Esophagus squamous epithelium (tissue), 5 donors: ENCODE data around the gene GAB2. TPM values are rescaled to one million over a fixed set of nuclear protein-coding genes. Genes with fewer than 3 reads are reported as not detected.
"Not testable (repeated sequence)": the region's sequence is repeated elsewhere in the genome, so short reads cannot be mapped to it uniquely, and the experiment has no call there.

ENCODE experiments used
- DNase-seq: peaks from one replicate; lab custom pipeline; 2025; lab: John Stamatoyannopoulos, UW
- H3K27ac ChIP-seq, 4 donors: fragments of 200-600 bp; sonication (generic); one replicate each; pipeline ENCODE4 v1.5.1; 2016 to 2019; ENCODE audit warnings: mild to moderate bottlenecking in 1 of 4
- H3K27me3 ChIP-seq, 4 donors: fragments of 200-600 bp; sonication (generic); 1 replicate in 3 of 4; 2 replicates in 1 of 4; pipeline versions ENCODE4 v1.5.1 to v1.6.0; 2017 to 2021; ENCODE audit warnings: antibody characterized with exemption in 1 of 4
- H3K36me3 ChIP-seq, 3 donors: fragments of 200-600 bp; sonication (generic); one replicate each; pipeline ENCODE4 v1.5.1; 2016 to 2019
- H3K4me1 ChIP-seq, 3 donors: fragments of 200-600 bp; sonication (generic); one replicate each; pipeline ENCODE4 v1.5.1; 2017 to 2019
- H3K4me3 ChIP-seq, 4 donors: fragments of 200-600 bp; sonication (generic); 1 replicate in 3 of 4; 2 replicates in 1 of 4; pipeline ENCODE4 v1.5.1; 2016 to 2019; ENCODE audit warnings: mild to moderate bottlenecking in 2 of 4, moderate library complexity in 1 of 4
- H3K9me3 ChIP-seq, 3 donors: fragments of 200-600 bp; sonication (generic); one replicate each; pipeline ENCODE4 v1.5.1; 2016 to 2019
- CTCF ChIP-seq, 6 experiments: fragments of 450-650 bp in 4 of 6; fragments of 200-600 bp in 2 of 6; sonication (generic) in 2 of 6; IDR thresholded peaks; one replicate each; pipeline ENCODE4 v1.5.1; 2016 to 2019; ENCODE audit warnings: antibody characterized with exemption in 6 of 6, mild to moderate bottlenecking in 4 of 6, moderate library complexity in 4 of 6
- POLR2A ChIP-seq, 4 donors: fragments of 450-650 bp; IDR thresholded peaks; one replicate each; pipeline ENCODE4 v1.6.1; 2017; ENCODE audit warnings: antibody characterized with exemption in 4 of 4, mild to moderate bottlenecking in 4 of 4, moderate library complexity in 3 of 4
- WGBS, 2 donors: methylation state at CpG; one replicate each; pipeline ENCODE4 v1.1.5; 2018; 5-methylcytosine and 5-hydroxymethylcytosine counted together
- intact Hi-C: fragments of 100-400 bp; cut with DNase I; formaldehyde crosslinking; loops from one replicate; pipeline ENCODE4 v1.15.0; 2022
- total RNA-seq, 4 donors: library from RNA; depleted of rRNA; stranded (reverse); fragments of >200 nt; gene quantifications; one replicate each; pipeline ENCODE4 v1.1.0, GENCODE V29; 2016
- donor health status: DM: yes; HTN: yes; CAD: no.

The GAB2 gene
- total RNA-seq, 4 donors from 2014 or later, result 4.6 to 23.7 (median 11.2) TPM

- Histone ChIP-seq H3K4me1 (peaks cover 0 to 2% (median 0%) of the 10 kb centered on the region in 3 donors), H3K36me3 (no peaks in the 10 kb centered on the region), H3K9me3 (no peaks in the 10 kb centered on the region), H3K27me3 (no peaks in the 10 kb centered on the region), H3K27ac (no peak overlapping the region), H3K4me3 (no peak overlapping the region)
- 90 to 92% methylated on average over 3 of the region's 3 CpGs for WGBS, 2 donors
- no peak for TF ChIP-seq CTCF (IDR thresholded peaks at IDR 0.05)
- TF ChIP-seq POLR2A (IDR thresholded peaks at IDR 0.05), result no peak
- intact Hi-C loops, result no loop called here
- no peak for DNase-seq
Observed at GRCh38 chr11:78295347-78295746, 122.3 kb downstream of the GAB2 start.

GRCh38 chr11:78294100-78294499 lies 123.5 kb downstream of the GAB2 start:
- H3K36me3 ChIP-seq, intact Hi-C loops, H3K4me1 ChIP-seq, H3K4me3 ChIP-seq, DNase-seq, H3K27ac ChIP-seq, H3K9me3 ChIP-seq, H3K27me3 ChIP-seq: not testable (repeated sequence)
- WGBS, 2 donors, result 87 to 100% methylated on average over 3 to 5 of the region's 5 CpGs

- intact Hi-C loops, result no loop called here
- no peak overlapping the region for H3K4me3 ChIP-seq
- peaks cover 0 to 2% (median 0%) of the 10 kb centered on the region in 3 donors for H3K4me1 ChIP-seq
- WGBS, 2 donors, result 92 to 94% methylated on average over 6 of the region's 6 CpGs
- TF ChIP-seq POLR2A (IDR thresholded peaks at IDR 0.05) (no peak), CTCF (IDR thresholded peaks at IDR 0.05) (no peak)
- H3K9me3 ChIP-seq, result no peaks in the 10 kb centered on the region
- no peaks in the 10 kb centered on the region for H3K27me3 ChIP-seq
- no peaks in the 10 kb centered on the region for H3K36me3 ChIP-seq
- DNase-seq, result no peak
- H3K27ac ChIP-seq, result no peak overlapping the region
Observed at GRCh38 chr11:78293536-78293935, 124.1 kb downstream of the GAB2 start.

GRCh38 chr11:78292109-78292803 lies 125.4 kb downstream of the GAB2 start:
- Histone ChIP-seq H3K36me3 (no peaks in the 10 kb centered on the region), H3K27me3 (no peaks in the 10 kb centered on the region), H3K27ac (no peak overlapping the region), H3K9me3 (no peaks in the 10 kb centered on the region), H3K4me1 (peaks cover 0 to 2% (median 0%) of the 10 kb centered on the region in 3 donors), H3K4me3 (no peak overlapping the region)
- no peak for DNase-seq
- intact Hi-C loops, result no loop called here
- TF ChIP-seq CTCF (IDR thresholded peaks at IDR 0.05) (no peak), POLR2A (IDR thresholded peaks at IDR 0.05) (no peak)
- WGBS, 2 donors, result 66 to 74% methylated on average over 9 of the region's 9 CpGs

- Histone ChIP-seq H3K9me3 (no peaks in the 10 kb centered on the region), H3K4me1 (peaks cover 0 to 2% (median 0%) of the 10 kb centered on the region in 3 donors), H3K36me3 (no peaks in the 10 kb centered on the region), H3K27me3 (no peaks in the 10 kb centered on the region), H3K27ac (no peak overlapping the region), H3K4me3 (no peak overlapping the region)
- intact Hi-C loops, result no loop called here
- 94 to 97% methylated on average over 3 to 5 of the region's 6 CpGs for WGBS, 2 donors
- no peak for TF ChIP-seq CTCF (IDR thresholded peaks at IDR 0.05)
- TF ChIP-seq POLR2A (IDR thresholded peaks at IDR 0.05), result no peak
- DNase-seq, result no peak
Observed at GRCh38 chr11:78291503-78292108, 126.0 kb downstream of the GAB2 start.
